CD4-positive, alpha-beta T cell treated with Interferon gamma for 1 hour (primary cell): Measurements from ENCODE around the gene ZNF491.
"Not testable (repeated sequence)": the region's sequence is repeated elsewhere in the genome, so short reads cannot be mapped to it uniquely, and the experiment has no call there.

Experiments used
- DNase-seq: peaks from one replicate; pipeline ENCODE4 v3.0.0-alpha.2; 2020

Gene ZNF491

DNA sequence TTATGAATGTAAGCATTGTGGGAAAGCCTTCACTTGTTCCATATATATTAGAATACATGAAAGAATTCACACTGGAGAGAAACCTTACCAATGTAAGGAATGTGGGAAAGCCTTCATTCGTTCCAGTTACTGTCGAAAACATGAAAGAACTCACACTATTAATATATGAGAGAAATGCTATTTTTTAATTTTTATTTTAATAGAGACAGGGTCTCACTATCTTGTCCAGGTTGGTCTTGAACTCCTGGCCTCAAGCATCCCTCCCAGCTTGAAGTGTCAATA lies 8.7 kb downstream of the ZNF491 start:
- DNase-seq, result no peak

DNA sequence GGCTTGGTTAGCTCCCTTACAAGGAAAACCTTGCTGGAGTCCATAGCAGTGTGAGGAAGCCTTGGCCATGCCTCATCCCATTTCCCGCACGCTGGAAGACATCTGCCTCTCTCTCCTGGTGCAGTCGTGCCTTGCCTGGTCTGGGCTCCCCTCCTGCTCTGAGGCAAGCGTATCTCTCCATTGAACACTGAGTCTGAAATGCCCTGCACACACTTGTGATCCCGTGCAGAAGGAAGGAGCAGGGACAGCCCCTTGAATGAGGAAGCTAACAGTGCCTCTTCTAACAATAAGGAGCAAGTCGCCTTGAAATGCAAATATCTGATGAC lies 15.3 kb downstream of the ZNF491 start:
- no peak for DNase-seq

DNA sequence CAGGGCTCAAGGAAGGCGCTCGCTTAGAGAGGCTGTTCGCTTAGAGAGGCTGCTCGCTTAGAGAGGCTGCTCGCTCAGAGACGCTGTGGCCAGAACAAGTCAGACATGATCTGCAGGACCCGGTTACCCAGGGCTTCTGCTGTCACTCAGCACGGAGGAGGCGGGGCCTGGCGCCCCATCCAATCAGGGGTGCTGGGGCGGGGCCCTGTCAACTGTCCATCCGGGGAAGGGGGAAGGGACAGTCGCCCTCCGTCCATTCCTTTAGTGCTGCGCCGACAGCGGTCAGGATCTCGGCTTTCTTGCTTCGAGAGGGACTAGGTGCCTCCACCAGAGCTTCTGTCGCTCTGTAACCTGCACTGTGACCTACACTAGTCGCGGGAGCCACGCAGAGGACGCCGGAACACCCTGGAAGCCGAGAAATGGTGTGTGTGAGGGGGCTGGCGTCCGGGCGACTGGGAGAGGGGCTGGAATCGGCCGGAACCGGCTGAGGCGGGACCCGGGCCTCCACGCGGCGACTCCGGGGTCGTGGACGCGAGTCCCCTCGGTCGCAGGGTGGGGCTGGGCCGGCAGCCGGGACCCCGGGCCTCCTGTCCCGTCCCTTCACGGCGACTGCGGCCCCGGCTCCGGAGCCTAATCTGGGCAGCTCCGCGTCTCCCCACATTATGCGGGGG lies 15.8 kb downstream of the ZNF491 start, which contains the start of gene ZNF440:
ZNF440 (plus strand) TSS at position 245 of the 671 bp plus-strand sequence; CDS start at position 420, 175 bp downstream.
- DNase-seq, result peak; percentile 83

DNA sequence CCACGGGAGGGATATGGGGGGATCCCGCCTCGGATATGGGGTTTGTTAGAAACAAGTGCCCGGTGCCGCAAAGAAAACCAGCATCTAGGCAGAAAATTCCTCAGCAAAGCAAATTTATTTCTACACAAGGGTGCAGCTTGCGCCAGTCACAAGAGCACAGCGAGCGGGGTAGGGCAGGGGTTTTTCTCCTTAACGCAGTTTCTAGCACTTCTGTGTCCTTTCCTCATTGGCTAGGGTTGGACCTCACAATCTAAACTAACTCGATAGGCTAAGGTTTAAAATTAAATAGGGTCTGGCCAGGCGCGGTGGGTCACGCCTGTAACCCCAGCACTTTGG lies 16.3 kb downstream of the ZNF491 start:
- DNase-seq, result no peak

DNA sequence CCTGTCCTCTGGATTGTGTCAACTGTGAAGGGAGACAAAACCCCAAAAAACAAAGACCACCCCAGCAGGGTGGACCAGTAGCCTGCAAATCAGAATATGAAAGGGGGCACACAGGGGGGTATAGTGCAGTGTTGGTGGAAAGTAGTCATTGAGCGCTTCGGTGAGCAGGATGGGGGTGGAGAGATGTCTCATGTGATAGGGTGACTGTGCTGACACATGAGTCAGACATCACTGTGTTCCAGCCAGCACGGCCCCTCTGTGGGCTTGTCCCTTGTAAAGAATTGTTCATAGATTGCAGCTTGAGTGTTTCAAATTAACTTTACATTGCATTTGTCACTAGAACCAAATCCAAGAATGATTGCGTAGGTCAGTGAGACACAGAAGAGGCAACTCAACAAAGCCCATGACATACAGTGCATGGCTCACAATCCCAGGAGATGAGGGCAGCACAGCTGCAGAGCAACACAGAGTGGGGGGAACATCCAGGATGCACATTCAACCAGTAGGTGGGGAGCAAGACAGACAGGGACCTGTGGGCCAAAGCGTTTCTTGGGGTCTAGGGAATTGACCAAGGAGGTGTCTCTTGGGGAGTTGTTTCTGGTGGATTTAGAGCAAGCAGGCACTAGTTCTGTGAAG lies 23.3 kb downstream of the ZNF491 start:
- no peak for DNase-seq

DNA sequence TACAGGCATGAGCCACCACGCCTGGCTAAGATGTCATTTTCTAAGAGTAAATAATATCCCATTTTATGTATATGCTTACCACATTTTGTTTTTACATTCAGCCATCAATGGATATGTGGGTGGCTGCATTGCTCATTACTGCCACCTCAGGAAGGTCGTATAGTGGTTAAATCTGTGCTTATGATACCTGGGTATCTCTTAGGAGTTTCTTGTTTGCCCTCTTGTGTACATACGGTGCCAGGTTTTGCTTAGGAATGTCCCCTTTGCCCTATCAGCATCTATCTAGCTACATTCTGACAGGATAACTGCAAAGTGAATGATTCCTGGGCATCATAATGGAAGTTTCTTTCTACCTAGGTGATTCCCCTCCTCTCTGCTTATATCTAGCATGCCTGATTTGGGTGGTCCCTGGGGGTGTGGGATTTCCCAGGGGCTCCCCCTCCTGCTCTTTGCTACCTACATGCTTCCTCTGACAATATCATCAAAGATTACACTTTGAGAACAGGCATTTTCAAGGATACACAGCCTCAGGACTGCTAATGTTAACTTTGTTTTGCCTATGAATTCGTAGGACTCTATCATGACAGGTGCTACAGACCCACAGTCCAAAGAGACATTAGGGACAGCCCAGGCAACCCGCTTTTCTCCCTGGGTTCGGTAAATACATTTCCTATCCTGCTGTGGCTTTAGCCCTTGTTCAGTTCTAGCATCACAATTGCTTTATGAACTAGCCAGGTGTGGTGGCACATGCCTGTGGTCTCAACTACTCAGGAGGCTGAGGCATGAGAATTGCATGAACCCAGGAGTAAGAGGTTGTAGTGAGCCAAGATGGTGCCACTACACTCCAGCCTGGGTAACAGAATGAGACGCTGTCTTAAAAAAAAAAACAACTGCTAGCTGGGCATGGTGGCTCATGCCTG lies 30.9 kb downstream of the ZNF491 start:
- not testable (repeated sequence) for DNase-seq

DNA sequence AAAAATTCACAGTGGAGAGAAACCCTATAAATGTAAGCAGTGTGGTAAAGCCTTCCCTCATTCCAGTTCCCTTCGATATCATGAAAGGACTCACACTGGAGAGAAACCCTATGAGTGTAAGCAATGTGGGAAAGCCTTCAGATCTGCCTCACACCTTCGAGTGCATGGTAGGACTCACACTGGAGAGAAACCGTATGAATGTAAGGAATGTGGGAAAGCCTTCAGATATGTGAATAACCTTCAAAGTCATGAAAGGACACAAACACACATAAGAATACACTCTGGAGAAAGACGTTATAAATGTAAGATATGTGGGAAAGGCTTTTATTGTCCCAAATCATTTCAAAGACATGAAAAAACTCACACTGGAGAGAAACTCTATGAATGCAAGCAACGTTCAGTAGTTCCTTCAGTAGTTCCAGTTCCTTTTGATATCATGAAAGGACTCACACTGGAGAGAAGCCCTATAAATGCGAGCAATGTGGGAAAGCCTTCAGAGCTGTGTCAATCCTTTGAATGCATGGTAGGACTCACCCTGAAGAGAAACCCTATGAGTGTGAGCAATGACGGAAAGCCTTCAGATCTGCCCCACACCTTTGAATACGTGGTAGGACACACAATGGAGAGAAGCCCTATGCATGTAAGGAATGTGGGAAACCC lies 34.1 kb downstream of the ZNF491 start:
- no peak for DNase-seq

DNA sequence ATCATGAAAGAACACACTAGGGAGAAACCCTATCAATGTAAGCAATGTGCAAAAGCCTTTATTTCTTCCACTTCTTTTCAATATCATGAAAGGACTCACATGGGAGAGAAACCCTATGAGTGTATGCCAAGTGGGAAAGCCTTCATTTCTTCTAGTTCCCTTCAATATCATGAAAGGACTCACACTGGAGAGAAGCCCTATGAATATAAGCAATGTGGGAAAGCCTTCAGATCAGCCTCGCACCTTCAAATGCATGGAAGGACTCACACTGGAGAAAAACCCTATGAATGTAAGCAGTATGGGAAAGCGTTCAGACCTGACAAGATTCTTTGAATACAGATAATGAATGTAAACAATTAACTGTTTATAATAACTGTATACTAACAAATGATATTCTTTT lies 35.2 kb downstream of the ZNF491 start:
- no peak for DNase-seq

DNA sequence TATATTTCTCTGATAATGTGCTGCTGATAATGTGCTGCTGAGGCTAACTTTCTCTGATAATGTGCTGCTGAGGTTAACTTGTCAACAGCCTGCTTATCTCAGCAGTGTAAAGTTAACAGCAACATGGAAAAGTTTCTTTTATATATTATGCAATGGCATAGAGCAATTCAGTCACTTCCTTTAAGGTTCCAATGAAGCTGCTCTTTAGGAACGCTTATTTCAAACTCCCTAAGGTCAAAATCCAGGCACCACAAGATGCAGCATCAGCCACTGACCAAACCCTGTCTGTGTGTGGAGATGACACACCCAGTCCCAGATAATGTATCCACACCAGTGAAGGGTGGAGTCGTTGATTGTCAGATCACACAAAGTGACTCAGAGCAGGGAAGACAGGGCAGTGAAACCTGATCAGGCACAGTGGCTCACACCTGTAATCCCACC lies 37.3 kb downstream of the ZNF491 start:
- not testable (repeated sequence) for DNase-seq

DNA sequence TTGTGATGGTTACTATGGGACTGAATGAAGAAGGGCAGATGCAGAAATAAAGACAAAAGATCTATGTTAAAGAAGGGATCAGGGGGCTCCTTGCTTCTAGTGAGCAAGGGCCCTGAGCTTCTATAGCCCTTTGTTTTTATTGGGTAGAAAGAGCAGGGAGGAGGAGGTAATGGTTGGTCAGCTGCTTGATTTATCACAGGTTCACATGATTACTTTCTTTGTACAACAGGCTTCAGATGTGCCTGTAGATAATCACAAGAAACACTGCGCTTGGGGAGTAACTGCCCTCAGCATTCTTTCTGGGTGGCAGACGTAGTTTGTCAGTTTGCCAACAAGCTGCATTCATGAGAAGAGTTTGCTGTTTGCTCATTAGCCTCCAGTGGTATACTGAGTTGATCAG lies 45.4 kb downstream of the ZNF491 start:
- DNase-seq, result no peak

DNA sequence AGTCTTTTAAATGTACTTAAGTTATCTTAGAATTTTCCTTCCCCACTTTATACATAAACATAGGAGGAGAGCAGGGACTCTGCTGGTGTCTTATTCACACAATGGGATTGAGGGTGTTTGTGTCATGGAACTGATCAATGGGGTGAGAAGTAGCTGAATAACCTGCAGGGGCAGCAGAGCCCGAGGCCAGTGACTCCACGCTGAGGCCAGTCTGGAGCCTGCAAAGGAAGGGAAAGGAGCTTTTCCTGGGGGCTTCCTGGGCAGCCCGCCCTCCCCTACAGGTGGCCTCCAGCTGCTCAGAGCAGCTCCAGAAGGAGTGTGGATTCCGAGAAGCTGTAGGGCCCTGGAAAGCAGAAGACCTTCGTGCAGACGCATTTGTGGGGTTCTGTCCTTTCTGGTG lies 49.3 kb downstream of the ZNF491 start:
- DNase-seq, result not testable (repeated sequence)

DNA sequence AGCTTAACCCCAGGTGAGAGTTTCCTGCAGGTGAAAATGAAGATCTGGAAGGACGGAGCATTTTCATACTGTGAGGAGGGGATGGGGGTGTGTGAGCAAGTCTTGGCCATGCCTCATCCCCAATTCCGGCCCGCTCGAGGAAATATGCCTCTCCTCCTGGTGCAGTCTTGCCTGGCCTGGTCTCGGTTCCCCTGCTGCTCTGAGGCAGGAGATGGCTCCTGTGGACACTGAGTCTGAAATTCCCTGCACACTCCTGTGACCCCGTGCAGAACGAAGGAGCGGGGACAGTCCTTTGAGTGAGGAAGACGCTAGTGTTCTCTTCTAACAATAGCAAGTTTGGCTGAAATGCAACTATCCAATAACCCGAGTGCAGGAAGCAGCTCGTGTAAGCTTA lies 49.9 kb downstream of the ZNF491 start:
- DNase-seq, result no peak

DNA sequence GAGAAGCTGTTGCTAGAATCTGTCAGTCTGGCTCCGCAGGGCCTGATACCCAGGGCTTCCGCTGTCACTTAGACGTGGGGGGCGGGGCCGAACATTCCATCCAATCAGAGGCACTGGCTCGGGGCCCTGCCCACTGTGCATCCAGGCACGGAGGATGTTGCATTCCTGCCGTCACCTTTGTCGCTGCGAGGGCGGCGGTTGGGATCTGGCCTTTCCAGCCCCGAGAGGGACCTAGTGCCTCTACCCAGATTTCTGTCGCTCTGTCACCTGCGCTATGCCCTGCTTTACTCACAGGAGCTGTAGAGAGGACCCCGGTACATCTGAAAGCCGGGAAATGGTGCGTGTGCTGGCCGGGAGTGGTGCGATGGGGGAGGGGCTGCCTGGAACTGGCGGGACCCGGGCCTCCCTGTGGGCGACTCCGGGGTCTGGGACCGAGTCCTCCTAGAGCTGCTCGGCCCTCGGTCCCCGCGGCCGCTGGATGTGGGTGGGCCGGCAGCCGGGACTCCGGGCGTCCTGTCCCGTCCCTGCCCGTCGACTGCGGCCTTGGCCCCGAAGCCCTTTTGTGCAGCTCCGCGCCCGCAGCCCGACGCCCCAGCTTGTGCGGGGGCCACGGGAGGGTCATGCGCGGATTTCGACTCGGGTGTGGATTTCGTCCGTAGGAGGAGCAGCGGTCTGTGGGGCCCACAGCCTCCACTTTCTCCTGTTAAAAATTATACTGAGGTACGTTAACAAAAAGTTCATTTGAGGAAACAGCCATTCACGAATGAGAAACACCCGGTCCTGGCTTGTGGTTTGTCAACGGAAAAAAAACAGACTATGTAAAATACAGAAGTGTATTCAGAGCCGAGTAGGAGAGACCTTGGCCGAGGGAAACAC lies 50.5 kb downstream of the ZNF491 start, which contains the start of gene ZNF439:
ZNF439 (plus strand) TSS at position 133 of the 876 bp plus-strand sequence; CDS start at position 275, 142 bp downstream.
- peak; percentile 88 for DNase-seq

DNA sequence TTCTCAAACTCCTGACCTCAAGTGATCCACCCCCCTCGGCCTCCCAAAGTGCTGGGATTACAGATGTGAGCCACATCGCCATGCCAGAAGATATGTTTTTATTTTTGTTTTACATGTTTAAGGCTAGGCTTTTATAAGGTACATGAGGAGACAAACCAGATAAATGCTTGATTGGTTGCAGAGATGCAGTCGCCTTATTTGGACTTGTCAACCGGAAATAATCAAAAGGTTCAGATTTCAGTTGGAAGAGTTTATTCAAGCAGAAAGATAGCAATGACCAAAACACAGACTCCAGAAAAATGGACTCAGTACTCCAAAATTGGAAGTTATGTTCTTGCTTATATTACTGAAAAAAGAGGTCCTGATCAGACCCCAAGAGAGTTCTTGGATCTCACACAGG lies 52.0 kb downstream of the ZNF491 start:
- not testable (repeated sequence) for DNase-seq

DNA sequence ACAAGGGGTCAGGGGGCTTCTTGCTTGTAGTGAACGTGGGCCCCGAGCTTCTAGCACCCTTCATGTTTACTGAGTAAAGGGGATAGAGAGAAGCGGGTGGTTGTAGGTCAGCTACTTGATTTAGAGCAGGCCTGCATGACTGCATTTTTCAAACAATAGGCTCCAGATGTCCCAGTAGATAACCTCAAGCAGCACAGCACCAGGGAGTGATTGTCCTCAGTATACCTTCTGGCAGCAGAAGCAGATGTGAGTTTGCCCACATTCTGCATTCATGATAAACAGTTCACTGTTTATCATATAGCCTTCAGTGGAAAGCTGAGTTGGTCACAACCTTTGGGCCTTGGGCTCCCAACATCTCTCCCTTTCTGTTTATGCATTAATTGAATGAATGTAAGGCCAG lies 55.0 kb downstream of the ZNF491 start:
- no peak for DNase-seq

DNA sequence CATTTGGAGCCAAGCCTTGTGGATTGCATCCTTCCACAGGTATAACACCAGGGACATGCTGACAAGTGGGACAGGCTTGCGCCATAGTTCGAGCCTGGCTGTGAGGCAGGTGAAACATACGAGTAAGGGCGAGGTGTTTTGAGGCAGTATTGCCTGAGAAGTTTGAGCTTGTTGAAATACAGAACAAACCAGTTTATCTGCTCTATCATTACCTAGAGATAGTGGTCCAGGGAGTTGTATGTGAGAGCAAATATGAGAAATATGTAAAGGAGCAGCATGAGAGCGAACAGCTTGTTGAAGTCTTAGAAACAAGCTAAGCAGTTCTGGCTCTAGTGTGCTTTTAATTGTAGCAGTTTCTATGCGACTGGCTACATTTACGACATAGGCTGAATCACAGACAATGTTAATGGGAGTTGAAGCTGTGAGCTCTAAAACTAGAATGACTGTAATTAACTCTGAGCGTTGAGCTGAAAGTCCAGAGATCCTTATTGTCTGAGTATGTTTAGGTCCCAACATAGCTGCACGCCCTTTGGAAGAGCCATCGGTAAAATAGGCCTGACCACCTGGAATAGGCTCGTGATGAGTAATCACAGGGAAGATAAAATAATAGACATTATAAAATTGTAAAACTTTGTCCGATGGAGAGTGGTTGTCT lies 58.4 kb downstream of the ZNF491 start:
- DNase-seq, result no peak
